Tibial nerve (tissue), 4 donors: ENCODE results near the gene NFKBIL1.

ENCODE experiments used
- CTCF ChIP-seq, 5 experiments: fragments of 200-600 bp in 3 of 5; fragments of 450-650 bp in 2 of 5; sonication (generic) in 3 of 5; IDR thresholded peaks; one replicate each; pipeline ENCODE4 v1.5.1; 2016 to 2019; ENCODE audit warnings: antibody characterized with exemption in 5 of 5, mild to moderate bottlenecking in 3 of 5, moderate library complexity in 2 of 5
- EP300 ChIP-seq, 2 donors: sonication (generic); formaldehyde crosslinking; IDR thresholded peaks; one replicate each; pipeline ENCODE4 v1.6.1; 2017; ENCODE audit warnings: antibody characterized with exemption in 2 of 2, mild to moderate bottlenecking in 1 of 2
- POLR2A ChIP-seq, 2 donors: fragments of 450-650 bp; IDR thresholded peaks; one replicate each; pipeline ENCODE4 v1.6.1; 2017; ENCODE audit warnings: antibody characterized with exemption in 2 of 2, mild to moderate bottlenecking in 2 of 2, moderate library complexity in 2 of 2

- TF ChIP-seq CTCF (IDR thresholded peaks at IDR 0.05): no peak
- TF ChIP-seq POLR2A (IDR thresholded peaks at IDR 0.05): no peak
- no peak for TF ChIP-seq EP300 (IDR thresholded peaks at IDR 0.05)
Observed at GRCh38 chr6:31556307-31556706, 8.9 kb downstream of the NFKBIL1 start.
